ENCODE measurements around the gene VSTM4. TPM values are rescaled to one million over a fixed set of nuclear protein-coding genes. Genes with fewer than 3 reads are reported as not detected.

Gene VSTM4
- total and polyA plus RNA-seq, 9 of the 15 experiments (the other 6 are each of a cell fraction or from before 2014, with no cell fraction given) = 1.0 to 7.9 (median 3.0) TPM

DNA sequence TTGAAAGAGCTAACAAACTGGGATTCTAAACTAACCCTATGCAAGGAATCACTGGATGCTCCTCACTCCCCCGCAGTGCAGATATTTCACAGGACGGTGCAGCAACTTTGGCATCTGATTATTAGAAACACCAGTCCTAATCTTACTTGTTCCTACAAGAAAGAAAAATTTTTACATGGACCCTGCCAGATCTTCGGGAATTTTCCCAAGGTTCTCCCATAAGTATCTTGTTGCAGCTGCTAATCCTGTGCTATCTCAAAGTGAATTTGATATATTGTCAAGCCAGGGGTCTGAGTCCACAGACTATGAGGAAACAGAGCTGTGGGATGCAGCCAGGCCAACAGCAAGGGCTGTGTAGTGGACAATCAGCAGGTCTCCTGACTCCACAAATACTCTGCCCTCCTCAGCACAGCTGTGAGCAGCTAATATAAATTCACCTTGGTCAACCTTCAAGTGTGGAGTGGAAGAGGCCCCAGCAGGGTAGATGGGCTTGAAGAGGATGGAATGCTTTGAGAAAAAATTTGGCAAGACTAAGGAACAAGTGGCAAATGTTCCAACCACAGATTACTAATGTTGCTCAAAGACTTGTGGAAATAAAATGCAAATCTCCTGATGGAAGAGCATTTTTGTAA lies 25.6 kb downstream of the VSTM4 start:
- no peaks in the 10 kb centered on the region for H3K79me2 ChIP-seq (ENCODE audit: control insufficient read depth, insufficient read depth, low read length)
- no peaks in the 10 kb centered on the region for H3K36me3 ChIP-seq (ENCODE audit: control insufficient read depth, insufficient read depth, low read length)
- no peaks in the 10 kb centered on the region for H4K20me1 ChIP-seq (replicated peaks; ENCODE audit: control insufficient read depth, insufficient read depth, low read length)
- no peak overlapping the region for H3K9ac ChIP-seq (ENCODE audit: insufficient read depth in 1 of 2, low read depth in 2 of 2, low read length in 2 of 2)
- in situ Hi-C loops (cut with MboI) (no loop called here), intact Hi-C loops (cut with micrococcal nuclease) (no loop called here)
- DNase-seq (ENCODE audit: extremely low read depth in 1 of 4, low spot score in 3 of 4) = no peak
- 23% methylated on average over 3 of the region's 3 CpGs for WGBS (ENCODE audit: insufficient coverage, low coverage, missing lambda C conversion rate)
- ChIA-PET CTCF (ENCODE audit: low intra/inter-chr PET ratio) (no interaction called here), POLR2A (interaction anchor here (0.5 to 2.1 kb wide), 5 partner anchors 9 to 37 kb away, joined by 3 to 8 read pairs (median 5); no protein-coding TSS in a partner anchor)
- no peaks in the 10 kb centered on the region for H3K27me3 ChIP-seq (ENCODE audit: control insufficient read depth in 2 of 2, insufficient read depth in 2 of 2, low read length in 2 of 2)
- no peak for FAIRE-seq
- TF ChIP-seq, protein P1, sequence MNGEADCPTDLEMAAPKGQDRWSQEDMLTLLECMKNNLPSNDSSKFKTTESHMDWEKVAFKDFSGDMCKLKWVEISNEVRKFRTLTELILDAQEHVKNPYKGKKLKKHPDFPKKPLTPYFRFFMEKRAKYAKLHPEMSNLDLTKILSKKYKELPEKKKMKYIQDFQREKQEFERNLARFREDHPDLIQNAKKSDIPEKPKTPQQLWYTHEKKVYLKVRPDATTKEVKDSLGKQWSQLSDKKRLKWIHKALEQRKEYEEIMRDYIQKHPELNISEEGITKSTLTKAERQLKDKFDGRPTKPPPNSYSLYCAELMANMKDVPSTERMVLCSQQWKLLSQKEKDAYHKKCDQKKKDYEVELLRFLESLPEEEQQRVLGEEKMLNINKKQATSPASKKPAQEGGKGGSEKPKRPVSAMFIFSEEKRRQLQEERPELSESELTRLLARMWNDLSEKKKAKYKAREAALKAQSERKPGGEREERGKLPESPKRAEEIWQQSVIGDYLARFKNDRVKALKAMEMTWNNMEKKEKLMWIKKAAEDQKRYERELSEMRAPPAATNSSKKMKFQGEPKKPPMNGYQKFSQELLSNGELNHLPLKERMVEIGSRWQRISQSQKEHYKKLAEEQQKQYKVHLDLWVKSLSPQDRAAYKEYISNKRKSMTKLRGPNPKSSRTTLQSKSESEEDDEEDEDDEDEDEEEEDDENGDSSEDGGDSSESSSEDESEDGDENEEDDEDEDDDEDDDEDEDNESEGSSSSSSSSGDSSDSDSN (IDR thresholded peaks at IDR 0.05; ENCODE audit: borderline replicate concordance in 1 of 2, low read depth in 2 of 2, low read length in 2 of 2) = no peak
- H3K9me3 ChIP-seq (replicated peaks; ENCODE audit: control insufficient read depth, insufficient read depth, low read depth, low read length) = no peaks in the 10 kb centered on the region; the same call in 1 of the 2 replicates
- no peak overlapping the region for H3K4me2 ChIP-seq (ENCODE audit: insufficient read depth, low read length)
- no peak overlapping the region for H3K27ac ChIP-seq (ENCODE audit: extremely low read depth, low read depth, low read length)
- no peak overlapping the region for H3K4me3 ChIP-seq
- no peak for ATAC-seq
- H2AFZ ChIP-seq (ENCODE audit: low read depth, low read length) = no peak overlapping the region
- H3K4me1 ChIP-seq (replicated peaks in 1 of 2; ENCODE audit: control insufficient read depth in 2 of 2, insufficient read depth in 2 of 2, low read length in 2 of 2) = no peaks in the 10 kb centered on the region
- BruUV-seq (replicated peaks) = no TSS peak
- peaks cover 2% of the 10 kb centered on the region for H3K9me1 ChIP-seq (ENCODE audit: control insufficient read depth, insufficient read depth, low read length)

DNA sequence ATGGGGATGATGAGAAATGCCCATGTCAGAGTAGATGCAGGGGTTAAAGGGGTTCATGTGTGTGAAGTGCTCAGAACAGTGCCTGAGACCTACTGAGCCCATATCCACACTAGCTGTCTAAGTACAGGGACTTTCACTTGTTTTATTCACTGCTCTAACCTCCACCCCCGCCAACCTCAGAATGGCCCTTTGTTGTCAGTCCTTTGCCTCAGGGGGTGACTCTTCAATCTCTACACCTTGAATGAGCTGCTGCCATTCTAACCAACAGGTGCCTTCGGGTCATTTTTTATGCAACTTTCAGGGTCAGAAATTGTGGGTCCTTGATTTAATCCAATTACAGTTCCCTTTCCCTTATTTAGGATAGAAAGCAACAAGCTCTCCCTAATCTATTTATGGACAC lies 26.2 kb downstream of the VSTM4 start:
- CTCF ChIA-PET (ENCODE audit: low intra/inter-chr PET ratio) = no interaction called here

More for the DNA sequence above, 26.2 kb downstream of the VSTM4 start:
- peaks cover 2% of the 10 kb centered on the region for H3K9me1 ChIP-seq (ENCODE audit: control insufficient read depth, insufficient read depth, low read length)
- POLR2A ChIA-PET = interaction anchor here (0.5 to 2.1 kb wide), 5 partner anchors 9 to 37 kb away, joined by 3 to 8 read pairs (median 3); no protein-coding TSS in a partner anchor
- WGBS (ENCODE audit: insufficient coverage, low coverage, missing lambda C conversion rate) = 9% methylated on average over 2 of the region's 2 CpGs
- H3K27ac ChIP-seq (ENCODE audit: extremely low read depth, low read depth, low read length) = no peak overlapping the region
- BruUV-seq (replicated peaks) = no TSS peak
- H3K4me3 ChIP-seq = no peak overlapping the region
- FAIRE-seq = no peak
- no peaks in the 10 kb centered on the region for H3K79me2 ChIP-seq (ENCODE audit: control insufficient read depth, insufficient read depth, low read length)
- no peak for ATAC-seq
- intact Hi-C loops (cut with micrococcal nuclease) = no loop called here
- H3K9ac ChIP-seq (ENCODE audit: insufficient read depth in 1 of 2, low read depth in 2 of 2, low read length in 2 of 2) = no peak overlapping the region
- no peak overlapping the region for H2AFZ ChIP-seq (ENCODE audit: low read depth, low read length)
- in situ Hi-C loops (cut with MboI) = no loop called here
- no peak for DNase-seq (ENCODE audit: extremely low read depth in 1 of 4, low spot score in 3 of 4)
- H3K4me2 ChIP-seq (ENCODE audit: insufficient read depth, low read length) = no peak overlapping the region
- no peaks in the 10 kb centered on the region for H3K36me3 ChIP-seq (ENCODE audit: control insufficient read depth, insufficient read depth, low read length)
- H3K4me1 ChIP-seq (replicated peaks in 1 of 2; ENCODE audit: control insufficient read depth in 2 of 2, insufficient read depth in 2 of 2, low read length in 2 of 2) = no peaks in the 10 kb centered on the region
- H3K9me3 ChIP-seq (replicated peaks; ENCODE audit: control insufficient read depth, insufficient read depth, low read depth, low read length) = no peaks in the 10 kb centered on the region; the same call in 1 of the 2 replicates
- H3K27me3 ChIP-seq (ENCODE audit: control insufficient read depth in 2 of 2, insufficient read depth in 2 of 2, low read length in 2 of 2) = no peaks in the 10 kb centered on the region
- no peaks in the 10 kb centered on the region for H4K20me1 ChIP-seq (replicated peaks; ENCODE audit: control insufficient read depth, insufficient read depth, low read length)
- no peak for TF ChIP-seq ILK (tag; IDR thresholded peaks at IDR 0.05; ENCODE audit: borderline replicate concordance, low read depth)
- TF ChIP-seq, protein P2, sequence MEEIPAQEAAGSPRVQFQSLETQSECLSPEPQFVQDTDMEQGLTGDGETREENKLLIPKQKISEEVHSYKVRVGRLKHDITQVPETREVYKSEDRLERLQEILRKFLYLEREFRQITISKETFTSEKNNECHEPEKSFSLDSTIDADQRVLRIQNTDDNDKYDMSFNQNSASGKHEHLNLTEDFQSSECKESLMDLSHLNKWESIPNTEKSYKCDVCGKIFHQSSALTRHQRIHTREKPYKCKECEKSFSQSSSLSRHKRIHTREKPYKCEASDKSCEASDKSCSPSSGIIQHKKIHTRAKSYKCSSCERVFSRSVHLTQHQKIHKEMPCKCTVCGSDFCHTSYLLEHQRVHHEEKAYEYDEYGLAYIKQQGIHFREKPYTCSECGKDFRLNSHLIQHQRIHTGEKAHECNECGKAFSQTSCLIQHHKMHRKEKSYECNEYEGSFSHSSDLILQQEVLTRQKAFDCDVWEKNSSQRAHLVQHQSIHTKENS (CRISPR knock-in tag; IDR thresholded peaks at IDR 0.05) = no peak
- TF ChIP-seq CCNT2 (IDR thresholded peaks at IDR 0.05; ENCODE audit: borderline replicate concordance, extremely low read depth, insufficient read length, low read depth, low read length) = no peak
- no peak for TF ChIP-seq MBD2 (IDR thresholded peaks at IDR 0.05; ENCODE audit: borderline replicate concordance, low read depth)
- TF ChIP-seq, protein P3, sequence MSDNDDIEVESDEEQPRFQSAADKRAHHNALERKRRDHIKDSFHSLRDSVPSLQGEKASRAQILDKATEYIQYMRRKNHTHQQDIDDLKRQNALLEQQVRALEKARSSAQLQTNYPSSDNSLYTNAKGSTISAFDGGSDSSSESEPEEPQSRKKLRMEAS (CRISPR knock-in tag; IDR thresholded peaks at IDR 0.05) = no peak
- no peak for TF ChIP-seq BMI1 (IDR thresholded peaks at IDR 0.05; ENCODE audit: low read length)
- TF ChIP-seq TAF7 (tag; IDR thresholded peaks at IDR 0.05) = no peak
